Measurements from ENCODE around the gene CELSR1.

The CELSR1 gene

DNA sequence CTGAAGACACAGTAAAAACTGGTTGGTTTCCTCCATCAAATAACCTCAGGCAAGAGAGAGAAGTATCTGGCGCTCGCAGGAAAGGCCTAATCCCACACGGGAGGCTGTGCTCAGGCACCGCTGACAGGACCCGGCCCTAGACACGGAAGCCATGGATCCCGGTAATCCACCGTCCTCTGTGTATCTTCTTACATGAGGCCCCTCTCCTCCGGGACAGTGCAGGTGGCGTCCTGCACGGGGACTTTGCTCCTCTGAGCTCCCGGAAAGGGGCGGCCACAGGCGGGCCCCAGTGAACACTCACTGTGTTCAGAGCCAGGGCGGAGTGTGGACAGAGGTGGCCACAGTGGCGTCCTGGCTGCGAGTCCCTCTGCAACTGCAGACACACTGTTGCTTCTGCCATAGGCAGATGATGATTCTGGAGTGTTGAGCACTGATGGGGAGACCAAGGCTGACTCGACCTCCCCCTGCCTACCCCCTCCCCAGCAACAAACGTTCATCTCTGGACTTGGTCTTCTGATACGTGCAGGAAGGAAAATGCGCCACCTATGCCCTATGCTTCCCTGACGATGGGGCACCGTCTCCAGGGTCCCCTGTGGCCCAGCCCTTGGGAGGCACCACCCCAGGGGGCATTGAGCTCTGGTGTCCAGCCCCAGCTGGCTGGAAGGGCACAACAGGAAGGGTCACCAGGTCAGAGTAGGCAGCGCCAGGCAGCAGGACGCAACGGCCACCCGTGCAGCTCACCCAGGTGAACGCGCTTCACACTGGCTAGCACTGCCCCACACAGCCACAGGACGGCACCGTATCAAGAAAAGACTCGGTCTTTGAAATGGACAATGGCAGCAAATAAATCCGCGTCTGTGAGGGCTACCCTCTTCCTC lies 106.2 kb downstream of the CELSR1 start:
- TF ChIP-seq PPARA (CRISPR knock-in tag; IDR thresholded peaks at IDR 0.05; ENCODE audit: borderline replicate concordance) = no peak
- TF ChIP-seq CSDC2 (CRISPR knock-in tag; IDR thresholded peaks at IDR 0.05) = no peak
- no peak for TF ChIP-seq ZFP3 (CRISPR knock-in tag; IDR thresholded peaks at IDR 0.05)
- no peak for TF ChIP-seq ZNF8 (CRISPR knock-in tag; IDR thresholded peaks at IDR 0.05)
- no peak for TF ChIP-seq ZNF565 (CRISPR knock-in tag; conservative IDR thresholded peaks at IDR 0.05; ENCODE audit: low read depth)
- TF ChIP-seq, protein P1, sequence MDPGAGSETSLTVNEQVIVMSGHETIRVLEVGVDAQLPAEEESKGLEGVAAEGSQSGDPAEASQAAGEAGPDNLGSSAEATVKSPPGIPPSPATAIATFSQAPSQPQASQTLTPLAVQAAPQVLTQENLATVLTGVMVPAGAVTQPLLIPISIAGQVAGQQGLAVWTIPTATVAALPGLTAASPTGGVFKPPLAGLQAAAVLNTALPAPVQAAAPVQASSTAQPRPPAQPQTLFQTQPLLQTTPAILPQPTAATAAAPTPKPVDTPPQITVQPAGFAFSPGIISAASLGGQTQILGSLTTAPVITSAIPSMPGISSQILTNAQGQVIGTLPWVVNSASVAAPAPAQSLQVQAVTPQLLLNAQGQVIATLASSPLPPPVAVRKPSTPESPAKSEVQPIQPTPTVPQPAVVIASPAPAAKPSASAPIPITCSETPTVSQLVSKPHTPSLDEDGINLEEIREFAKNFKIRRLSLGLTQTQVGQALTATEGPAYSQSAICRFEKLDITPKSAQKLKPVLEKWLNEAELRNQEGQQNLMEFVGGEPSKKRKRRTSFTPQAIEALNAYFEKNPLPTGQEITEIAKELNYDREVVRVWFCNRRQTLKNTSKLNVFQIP (CRISPR knock-in tag; IDR thresholded peaks at IDR 0.05; ENCODE audit: borderline replicate concordance, low read depth) = no peak
- TF ChIP-seq ARNTL (CRISPR knock-in tag; IDR thresholded peaks at IDR 0.05; ENCODE audit: borderline replicate concordance, low read depth) = no peak
- TF ChIP-seq SNAI2 (CRISPR knock-in tag; IDR thresholded peaks at IDR 0.05) = no peak
- no peak for TF ChIP-seq CREB5 (CRISPR knock-in tag; IDR thresholded peaks at IDR 0.05; ENCODE audit: low read depth)
- TF ChIP-seq ESRRG (CRISPR knock-in tag; IDR thresholded peaks at IDR 0.05) = no peak
- TF ChIP-seq, protein P2, sequence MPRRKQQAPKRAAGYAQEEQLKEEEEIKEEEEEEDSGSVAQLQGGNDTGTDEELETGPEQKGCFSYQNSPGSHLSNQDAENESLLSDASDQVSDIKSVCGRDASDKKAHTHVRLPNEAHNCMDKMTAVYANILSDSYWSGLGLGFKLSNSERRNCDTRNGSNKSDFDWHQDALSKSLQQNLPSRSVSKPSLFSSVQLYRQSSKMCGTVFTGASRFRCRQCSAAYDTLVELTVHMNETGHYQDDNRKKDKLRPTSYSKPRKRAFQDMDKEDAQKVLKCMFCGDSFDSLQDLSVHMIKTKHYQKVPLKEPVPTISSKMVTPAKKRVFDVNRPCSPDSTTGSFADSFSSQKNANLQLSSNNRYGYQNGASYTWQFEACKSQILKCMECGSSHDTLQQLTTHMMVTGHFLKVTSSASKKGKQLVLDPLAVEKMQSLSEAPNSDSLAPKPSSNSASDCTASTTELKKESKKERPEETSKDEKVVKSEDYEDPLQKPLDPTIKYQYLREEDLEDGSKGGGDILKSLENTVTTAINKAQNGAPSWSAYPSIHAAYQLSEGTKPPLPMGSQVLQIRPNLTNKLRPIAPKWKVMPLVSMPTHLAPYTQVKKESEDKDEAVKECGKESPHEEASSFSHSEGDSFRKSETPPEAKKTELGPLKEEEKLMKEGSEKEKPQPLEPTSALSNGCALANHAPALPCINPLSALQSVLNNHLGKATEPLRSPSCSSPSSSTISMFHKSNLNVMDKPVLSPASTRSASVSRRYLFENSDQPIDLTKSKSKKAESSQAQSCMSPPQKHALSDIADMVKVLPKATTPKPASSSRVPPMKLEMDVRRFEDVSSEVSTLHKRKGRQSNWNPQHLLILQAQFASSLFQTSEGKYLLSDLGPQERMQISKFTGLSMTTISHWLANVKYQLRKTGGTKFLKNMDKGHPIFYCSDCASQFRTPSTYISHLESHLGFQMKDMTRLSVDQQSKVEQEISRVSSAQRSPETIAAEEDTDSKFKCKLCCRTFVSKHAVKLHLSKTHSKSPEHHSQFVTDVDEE (CRISPR knock-in tag; IDR thresholded peaks at IDR 0.05) = no peak
- TF ChIP-seq TOX (CRISPR knock-in tag; IDR thresholded peaks at IDR 0.05; ENCODE audit: borderline replicate concordance) = no peak
- TF ChIP-seq ZC3H10 (CRISPR knock-in tag; IDR thresholded peaks at IDR 0.05) = no peak
- no peak for TF ChIP-seq ZNF70 (CRISPR knock-in tag; IDR thresholded peaks at IDR 0.05)
- TF ChIP-seq TCF4 (CRISPR knock-in tag; IDR thresholded peaks at IDR 0.05; ENCODE audit: borderline replicate concordance) = no peak
- no peak; the same call in 2 of the 3 replicates for ATAC-seq

- TF ChIP-seq TOX (CRISPR knock-in tag; IDR thresholded peaks at IDR 0.05; ENCODE audit: borderline replicate concordance) (no peak), SNAI2 (CRISPR knock-in tag; IDR thresholded peaks at IDR 0.05) (no peak), OSR1 (CRISPR knock-in tag; IDR thresholded peaks at IDR 0.05) (no peak), ARNTL (CRISPR knock-in tag; IDR thresholded peaks at IDR 0.05; ENCODE audit: borderline replicate concordance, low read depth) (no peak), PPARA (CRISPR knock-in tag; IDR thresholded peaks at IDR 0.05; ENCODE audit: borderline replicate concordance) (no peak), GLIS3 (CRISPR knock-in tag; IDR thresholded peaks at IDR 0.05) (no peak), CSDC2 (CRISPR knock-in tag; IDR thresholded peaks at IDR 0.05) (no peak), ZNF70 (CRISPR knock-in tag; IDR thresholded peaks at IDR 0.05) (no peak)
- no peak for ATAC-seq
Measured at GRCh38 chr22:46429325-46429853, 108.0 kb downstream of the CELSR1 start.

DNA sequence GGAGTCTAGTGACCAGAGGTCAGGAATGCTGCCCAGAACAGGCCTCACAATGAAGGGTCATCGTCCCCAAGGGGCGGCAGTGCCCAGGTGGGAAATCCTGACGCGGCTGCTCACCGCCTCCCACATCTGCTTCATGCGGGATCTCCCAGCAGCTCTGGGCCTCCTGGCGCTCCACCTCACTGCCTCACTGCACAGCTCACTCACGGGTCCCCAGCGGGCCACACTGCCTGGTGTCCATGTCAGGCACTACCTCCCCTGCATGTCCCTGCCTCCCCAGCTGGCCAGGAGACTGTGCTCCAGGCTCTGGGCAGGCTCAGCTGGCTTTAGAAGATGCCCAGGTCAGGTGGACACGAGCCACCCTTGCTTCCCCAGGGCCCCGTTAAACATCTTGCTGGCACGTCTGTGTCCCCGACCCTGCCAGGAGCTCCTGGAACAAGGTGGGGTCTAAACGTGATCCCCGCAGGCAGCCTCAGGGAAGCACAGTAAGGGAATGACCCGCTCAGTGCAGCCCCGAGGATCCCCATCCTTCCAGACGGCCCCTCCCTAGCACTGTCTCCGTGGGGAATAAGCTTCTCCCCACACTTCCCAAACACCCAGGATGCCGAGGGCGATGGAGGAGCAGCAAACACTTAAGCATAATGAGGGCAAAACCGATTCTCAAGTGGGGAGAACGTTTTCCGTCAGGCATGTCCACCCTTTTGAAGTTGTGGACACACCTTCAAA lies 108.7 kb downstream of the CELSR1 start:
- no peak for ATAC-seq
- no peak for TF ChIP-seq ZNF565 (CRISPR knock-in tag; conservative IDR thresholded peaks at IDR 0.05; ENCODE audit: low read depth)

GRCh38 chr22:46428171-46428570 lies 109.2 kb downstream of the CELSR1 start:
- ATAC-seq = no peak
- TF ChIP-seq ZFP3 (CRISPR knock-in tag; IDR thresholded peaks at IDR 0.05) (no peak), BACH2 (CRISPR knock-in tag; IDR thresholded peaks at IDR 0.05; ENCODE audit: borderline replicate concordance) (no peak), ESRRG (CRISPR knock-in tag; IDR thresholded peaks at IDR 0.05) (no peak), ZNF565 (CRISPR knock-in tag; conservative IDR thresholded peaks at IDR 0.05; ENCODE audit: low read depth) (no peak), TCF4 (CRISPR knock-in tag; IDR thresholded peaks at IDR 0.05; ENCODE audit: borderline replicate concordance) (no peak), RARB (CRISPR knock-in tag; IDR thresholded peaks at IDR 0.05) (no peak), ZNF70 (CRISPR knock-in tag; IDR thresholded peaks at IDR 0.05) (no peak), PATZ1 (CRISPR knock-in tag; IDR thresholded peaks at IDR 0.05; ENCODE audit: borderline replicate concordance) (no peak), ISL1 (CRISPR knock-in tag; IDR thresholded peaks at IDR 0.05) (no peak), PPARA (CRISPR knock-in tag; IDR thresholded peaks at IDR 0.05; ENCODE audit: borderline replicate concordance) (no peak), CSDC2 (CRISPR knock-in tag; IDR thresholded peaks at IDR 0.05) (no peak), TOX (CRISPR knock-in tag; IDR thresholded peaks at IDR 0.05; ENCODE audit: borderline replicate concordance) (no peak), GLIS3 (CRISPR knock-in tag; IDR thresholded peaks at IDR 0.05) (no peak), ZNF8 (CRISPR knock-in tag; IDR thresholded peaks at IDR 0.05) (no peak), CREB5 (CRISPR knock-in tag; IDR thresholded peaks at IDR 0.05; ENCODE audit: low read depth) (no peak)
